Fibroblast of skin of left biceps (primary cell): ENCODE data around the gene ITCH.
A peak's percentile ranks its signal among the peaks of the same experiment; 100 is the strongest.
"Not testable (repeated sequence)": the region's sequence is repeated elsewhere in the genome, so short reads cannot be mapped to it uniquely, and the experiment has no call there.

ENCODE experiments used
- DNase-seq, 2 experiments: peaks; one replicate each; pipeline ENCODE4 v3.0.0-alpha.2; 2013; ENCODE audit warnings: low read depth in 2 of 2

The ITCH gene

DNA sequence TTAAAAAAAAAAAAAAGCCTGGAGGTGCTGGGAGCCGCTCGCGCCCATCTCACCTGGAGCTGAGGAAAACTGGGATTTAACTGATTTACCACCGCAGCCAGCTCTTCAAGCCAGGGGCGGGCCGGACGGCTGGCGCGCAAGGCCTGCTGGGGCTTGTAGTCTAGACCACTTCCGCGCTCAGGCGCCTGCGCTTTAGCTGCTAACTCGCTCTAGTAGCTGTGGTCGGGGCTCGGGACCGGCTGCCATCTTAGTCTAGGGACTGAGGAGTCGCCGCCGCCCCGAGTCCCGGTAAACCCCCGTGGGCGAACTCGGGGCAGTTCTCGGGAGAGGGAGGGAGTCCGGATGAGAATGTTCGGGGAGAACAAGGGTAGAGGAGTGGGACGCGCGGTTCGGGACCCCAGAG lies at the start of gene ITCH:
Gene ITCH, plus strand, starts transcription at position 212 of the 403 bp plus-strand sequence. CDS start 30,539 bp downstream, outside the sequence.
- peak; percentile 74 to 77 for DNase-seq

DNA sequence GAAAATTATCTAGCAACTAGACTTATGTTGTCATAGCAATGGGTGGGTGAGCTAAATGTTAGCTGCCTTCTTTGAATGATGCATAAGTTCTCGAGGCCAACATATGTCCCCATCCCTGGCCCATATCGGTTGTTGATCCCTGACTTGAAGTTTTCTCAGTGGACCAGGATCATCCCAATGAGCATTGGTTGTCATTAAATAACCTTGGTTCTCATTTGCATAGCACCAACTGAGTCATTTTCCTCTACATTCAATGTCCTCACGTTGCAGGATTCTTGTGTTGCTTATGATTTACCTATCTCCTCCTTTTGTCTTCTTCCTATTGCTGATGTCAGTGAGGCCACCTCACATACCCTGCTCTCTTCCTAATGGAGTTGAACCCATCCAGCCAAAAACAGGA lies 47.8 kb upstream of the ITCH start:
- no peak for DNase-seq

- DNase-seq, result no peak
These were observed 46.8 kb upstream of the ITCH start for GRCh38 chr20:34316196-34316814.

- DNase-seq, result no peak
These were observed 44.2 kb upstream of the ITCH start for GRCh38 chr20:34318609-34319443.

DNA sequence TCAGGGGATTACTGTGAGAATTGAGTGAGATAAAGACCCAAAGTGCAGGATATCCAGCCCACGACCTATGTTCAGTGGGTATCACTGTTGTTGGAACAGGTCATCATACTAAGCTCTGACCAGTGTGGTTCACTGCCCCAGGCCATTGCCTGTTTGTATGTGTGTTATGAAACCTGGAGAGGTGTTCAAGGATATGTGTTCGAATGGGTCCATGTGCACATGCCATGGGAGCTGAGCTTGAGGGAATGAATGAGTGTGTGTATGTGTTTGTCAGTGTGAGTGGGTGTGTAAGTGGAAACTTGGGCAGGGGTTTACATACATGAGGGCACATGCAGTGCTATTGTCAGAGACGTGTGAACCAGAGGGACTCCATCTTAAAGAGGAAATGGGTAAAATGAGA lies 42.2 kb upstream of the ITCH start:
- no peak for DNase-seq

- no peak for DNase-seq
These were observed 40.6 kb upstream of the ITCH start for GRCh38 chr20:34322267-34323105.

DNA sequence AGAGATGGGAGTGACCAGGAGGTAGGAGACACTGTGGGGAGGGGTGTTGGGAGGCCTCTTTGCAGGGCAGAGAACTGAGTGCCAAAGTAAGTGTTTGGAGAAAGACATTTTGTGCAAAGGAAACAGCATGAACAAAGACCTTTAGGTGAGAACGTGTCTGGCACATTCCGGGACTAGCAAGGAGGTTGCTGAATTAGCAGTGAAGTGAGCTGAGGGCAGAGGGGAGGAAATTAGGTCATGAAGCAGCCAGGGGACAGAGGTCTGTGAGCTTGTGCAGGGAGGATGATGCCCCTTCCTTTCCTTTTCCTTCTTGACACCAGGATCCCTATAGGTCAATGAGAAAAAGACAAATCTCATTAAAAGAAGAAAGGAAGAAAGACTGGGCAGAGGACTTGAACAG lies 38.5 kb upstream of the ITCH start:
- DNase-seq, result no peak

- DNase-seq, result not testable (repeated sequence)
These were observed 34.9 kb upstream of the ITCH start for GRCh38 chr20:34328207-34328606.

DNA sequence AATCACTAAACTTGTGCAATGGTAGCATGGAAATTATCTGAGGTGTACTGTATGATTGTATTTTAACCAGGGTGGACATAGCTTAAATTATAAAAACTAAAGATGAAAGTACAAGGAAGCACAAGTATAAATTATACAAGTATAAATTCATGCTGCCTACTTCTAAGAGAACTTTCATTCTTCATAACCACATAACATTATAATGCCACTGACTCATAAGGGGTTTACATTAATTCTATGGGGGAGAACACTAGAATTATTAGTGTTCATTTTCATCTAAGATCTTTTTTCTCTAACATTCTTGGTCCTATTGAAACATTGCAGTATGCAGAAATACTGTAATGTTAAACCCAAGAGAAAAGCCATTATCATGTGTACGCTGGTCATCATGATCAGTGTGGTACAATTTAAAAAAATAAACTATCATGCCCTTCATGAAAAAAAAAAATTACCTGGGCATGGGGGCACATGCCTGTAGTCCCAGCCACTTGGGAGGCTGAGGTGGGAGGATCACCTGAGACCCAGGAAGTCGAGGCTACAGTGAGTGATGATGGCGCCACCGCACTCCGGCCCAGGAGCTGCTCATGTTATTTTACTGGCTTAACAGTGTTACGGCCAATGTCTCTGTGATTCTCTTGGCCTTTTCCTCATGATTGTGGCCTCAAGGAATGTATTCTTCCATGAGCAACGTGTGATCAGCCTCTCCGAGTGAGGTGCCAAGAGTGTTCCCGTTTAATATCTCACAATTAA lies 34.0 kb upstream of the ITCH start:
- no peak for DNase-seq

DNA sequence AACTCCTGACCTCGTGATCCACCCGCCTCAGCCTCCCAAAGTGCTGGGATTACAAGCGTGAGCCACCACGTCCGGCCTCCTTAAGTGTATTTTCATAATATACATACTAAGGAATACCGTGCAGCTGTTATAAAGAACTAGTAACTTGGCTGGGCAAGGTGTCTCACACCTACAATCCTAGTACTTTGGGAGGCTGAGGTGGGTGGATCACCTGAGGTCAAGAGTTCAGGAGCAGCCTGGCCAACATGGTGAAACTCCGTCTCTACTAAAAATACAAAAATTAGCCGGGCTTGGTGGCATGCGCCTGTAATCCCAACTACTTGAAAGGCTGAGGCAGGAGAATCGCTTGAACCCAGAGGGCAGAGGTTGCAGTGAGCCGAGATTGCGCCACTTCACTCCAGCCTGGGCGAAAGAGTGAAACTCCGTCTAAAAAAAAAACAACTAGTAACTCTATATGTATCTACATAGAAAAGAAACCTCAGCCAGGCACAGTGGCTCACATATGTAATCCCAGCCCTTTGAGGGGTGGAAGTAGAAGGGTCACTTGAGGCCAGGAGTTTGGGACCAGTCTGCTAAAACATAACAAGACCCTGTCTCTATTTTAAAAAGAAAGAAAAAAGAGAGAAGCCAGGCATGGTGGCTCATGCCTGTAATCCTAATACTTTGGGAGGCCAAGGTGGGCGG lies 32.1 kb upstream of the ITCH start:
- not testable (repeated sequence) for DNase-seq

GRCh38 chr20:34331838-34332237 lies 31.2 kb upstream of the ITCH start:
- no peak for DNase-seq

DNA sequence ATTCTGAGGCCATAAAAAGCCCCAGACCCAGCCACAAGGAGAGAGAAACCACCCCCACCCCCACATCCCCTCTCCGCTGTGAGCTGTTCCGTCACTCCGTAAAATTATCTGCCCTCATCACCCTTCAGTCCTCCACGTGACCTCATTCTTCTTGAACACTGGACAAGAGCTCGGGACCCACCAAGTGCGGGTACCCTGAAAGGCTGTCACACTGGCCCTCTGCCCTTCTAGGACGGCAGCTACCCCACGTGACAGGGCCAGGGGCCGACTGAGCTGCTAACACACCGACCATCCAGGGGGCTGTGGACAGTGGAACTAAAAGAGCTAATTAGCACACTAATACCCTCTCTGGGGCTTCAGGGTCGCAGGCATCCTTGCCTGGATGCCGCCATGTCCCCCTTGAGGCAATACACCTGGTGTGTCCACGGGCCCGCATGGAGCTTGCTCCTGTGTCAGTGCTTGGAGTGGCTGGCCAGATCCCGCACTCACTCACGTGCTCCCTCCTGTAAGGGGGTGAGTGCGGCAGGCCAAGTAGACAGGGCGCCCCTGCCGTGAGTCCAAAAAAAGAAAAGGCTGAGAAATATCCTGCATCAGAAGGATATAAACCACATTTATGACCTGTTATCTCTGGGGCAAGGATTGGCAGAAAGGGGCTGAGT lies 30.7 kb upstream of the ITCH start:
- no peak for DNase-seq

DNA sequence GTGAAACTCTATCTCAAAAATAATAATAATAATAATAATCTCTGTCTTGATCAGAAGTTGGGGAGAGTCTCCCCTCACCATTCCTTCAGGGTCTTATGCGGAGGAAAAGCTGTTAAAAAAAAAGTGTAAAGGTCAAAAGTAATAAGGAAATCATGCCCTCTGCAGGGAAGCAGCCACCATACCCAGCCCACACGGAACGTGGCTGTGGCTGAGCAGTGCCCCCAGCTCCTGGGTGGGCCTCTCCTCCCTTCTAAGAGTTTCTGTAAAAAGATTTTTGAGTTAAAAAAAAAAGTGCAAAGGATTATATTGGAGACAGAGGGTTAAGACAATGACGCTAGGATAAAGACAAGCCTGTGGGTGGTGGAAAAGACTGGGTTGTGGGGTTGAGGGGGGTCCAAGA lies 29.3 kb upstream of the ITCH start:
- no peak for DNase-seq

- no peak for DNase-seq
These were observed 28.2 kb upstream of the ITCH start for GRCh38 chr20:34334654-34335407.

DNA sequence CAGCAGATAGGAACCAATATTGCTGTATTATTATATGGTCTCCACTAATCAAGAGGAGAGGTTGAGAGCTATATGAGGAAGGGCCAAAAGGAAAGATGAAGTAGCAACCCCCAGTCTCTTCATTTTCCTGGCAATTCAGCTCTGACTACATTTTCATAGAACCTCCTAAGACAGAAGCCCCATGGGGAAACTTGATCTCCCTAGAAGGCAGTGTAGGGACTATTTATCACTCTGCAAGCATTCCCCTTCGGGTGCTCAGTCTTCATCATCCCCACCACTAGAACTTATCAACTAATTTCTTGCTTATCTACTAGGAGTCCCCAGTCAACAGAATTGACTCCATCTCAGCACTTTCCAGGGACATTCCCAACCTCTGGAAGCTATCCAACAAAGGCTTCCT lies 25.5 kb upstream of the ITCH start:
- no peak for DNase-seq

GRCh38 chr20:34337982-34338726 lies 24.9 kb upstream of the ITCH start:
- DNase-seq, result no peak

DNA sequence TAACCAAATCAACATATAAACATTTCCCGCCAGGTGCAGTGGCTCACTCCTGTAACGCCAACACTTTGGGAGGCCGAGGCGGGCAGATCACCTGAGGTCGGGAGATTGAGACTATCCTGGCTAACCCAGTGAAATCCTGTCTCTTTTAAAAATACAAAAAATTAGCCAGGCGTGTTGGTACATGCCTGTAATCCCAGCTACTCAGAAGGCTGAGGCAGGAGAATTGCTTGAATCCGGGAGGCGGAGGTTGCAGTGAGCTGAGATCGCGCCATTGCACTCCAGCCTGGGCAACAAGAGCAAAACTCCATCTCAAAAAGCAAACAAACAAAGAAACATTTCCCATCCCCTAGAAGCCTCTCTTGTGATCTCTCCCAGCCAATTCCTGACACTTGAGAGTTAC lies 22.3 kb upstream of the ITCH start:
- DNase-seq, result not testable (repeated sequence)

DNA sequence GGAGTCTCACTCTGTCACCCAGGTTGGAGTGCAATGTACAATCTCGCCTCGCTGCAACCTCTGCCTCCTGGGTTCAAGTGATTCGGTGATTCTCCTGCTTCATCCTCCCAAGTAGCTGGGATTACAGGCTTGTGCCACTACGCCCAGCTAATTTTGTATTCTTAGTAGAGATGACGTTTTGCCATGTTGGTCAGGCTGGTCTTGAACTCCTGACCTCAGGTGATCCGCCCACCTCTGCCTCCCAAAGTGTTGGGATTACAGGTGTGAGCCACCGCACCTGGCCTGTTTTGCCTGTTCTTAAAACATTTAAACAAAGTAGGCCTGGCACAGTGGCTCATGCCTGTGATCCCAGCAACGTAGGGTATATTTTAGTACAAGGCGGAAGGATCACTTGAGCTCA lies 21.9 kb upstream of the ITCH start:
- not testable (repeated sequence) for DNase-seq
